HAP-1 (cell line): Measurements from ENCODE around the gene RGSL1.
A peak's percentile ranks its signal among the peaks of the same experiment; 100 is the strongest.
"Not testable (repeated sequence)": the region's sequence is repeated elsewhere in the genome, so short reads cannot be mapped to it uniquely, and the experiment has no call there.

Experiments used
- DNase-seq, 2 experiments: peaks; one replicate each; pipeline ENCODE4 v3.0.0-alpha.2; 2016 to 2020; ENCODE audit warnings: low spot score in 2 of 2
- H3K27me3 ChIP-seq: fragments of 250-450 bp; sonication (Bioruptor Pico); 2 replicates; pipeline ENCODE4 v1.5.1; 2020; ENCODE audit warnings: low read depth, mild to moderate bottlenecking, moderate library complexity
- H3K36me3 ChIP-seq: fragments of 250-450 bp; sonication (Bioruptor Pico); replicated peaks from 2 replicates; pipeline ENCODE4 v1.5.1; 2020; ENCODE audit warnings: mild to moderate bottlenecking
- H3K4me1 ChIP-seq: fragments of 250-450 bp; sonication (Bioruptor Pico); 2 replicates; pipeline ENCODE4 v1.5.1; 2020; ENCODE audit warnings: mild to moderate bottlenecking
- H3K4me3 ChIP-seq: fragments of 250-450 bp; sonication (Bioruptor Pico); 2 replicates; pipeline ENCODE4 v1.5.1; 2020; ENCODE audit warnings: mild to moderate bottlenecking, moderate library complexity
- H3K9me3 ChIP-seq: fragments of 250-450 bp; sonication (Bioruptor Pico); 2 replicates; pipeline ENCODE4 v1.5.1; 2020; ENCODE audit warnings: mild to moderate bottlenecking, moderate library complexity
- in situ Hi-C: fragments of 300-500 bp; cut with MboI; formaldehyde crosslinking; loops from 3 replicates; pipeline ENCODE4 v1.14.3; 2020; ENCODE audit warnings: low sequenced_read_pairs, inconsistent platforms, mixed read lengths

The RGSL1 gene

DNA sequence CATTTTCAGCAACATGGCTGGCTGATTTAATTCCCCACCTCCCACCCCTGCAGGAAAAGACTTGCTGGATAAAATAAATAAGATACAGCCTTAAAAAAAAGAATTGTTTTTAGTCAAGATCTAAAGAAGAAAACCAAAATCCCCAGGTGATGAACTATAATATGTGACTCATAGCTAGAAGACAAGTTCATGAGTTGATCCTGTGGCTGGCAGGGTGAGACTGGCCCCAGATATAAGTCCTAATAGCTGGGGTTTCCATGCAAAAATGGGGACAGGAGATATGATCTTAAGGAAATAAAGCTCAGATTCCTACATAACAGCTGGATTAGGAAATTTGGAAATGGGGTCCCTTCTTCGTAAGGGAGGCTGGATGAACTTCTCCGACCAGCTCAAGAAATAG lies 21.9 kb upstream of the RGSL1 start:
- Histone ChIP-seq H3K27me3 (no peaks in the 10 kb centered on the region), H3K4me3 (no peak overlapping the region), H3K4me1 (no peaks in the 10 kb centered on the region), H3K9me3 (no peaks in the 10 kb centered on the region), H3K36me3 (no peaks in the 10 kb centered on the region)
- no peak for DNase-seq
- in situ Hi-C loops, result no loop called here

DNA sequence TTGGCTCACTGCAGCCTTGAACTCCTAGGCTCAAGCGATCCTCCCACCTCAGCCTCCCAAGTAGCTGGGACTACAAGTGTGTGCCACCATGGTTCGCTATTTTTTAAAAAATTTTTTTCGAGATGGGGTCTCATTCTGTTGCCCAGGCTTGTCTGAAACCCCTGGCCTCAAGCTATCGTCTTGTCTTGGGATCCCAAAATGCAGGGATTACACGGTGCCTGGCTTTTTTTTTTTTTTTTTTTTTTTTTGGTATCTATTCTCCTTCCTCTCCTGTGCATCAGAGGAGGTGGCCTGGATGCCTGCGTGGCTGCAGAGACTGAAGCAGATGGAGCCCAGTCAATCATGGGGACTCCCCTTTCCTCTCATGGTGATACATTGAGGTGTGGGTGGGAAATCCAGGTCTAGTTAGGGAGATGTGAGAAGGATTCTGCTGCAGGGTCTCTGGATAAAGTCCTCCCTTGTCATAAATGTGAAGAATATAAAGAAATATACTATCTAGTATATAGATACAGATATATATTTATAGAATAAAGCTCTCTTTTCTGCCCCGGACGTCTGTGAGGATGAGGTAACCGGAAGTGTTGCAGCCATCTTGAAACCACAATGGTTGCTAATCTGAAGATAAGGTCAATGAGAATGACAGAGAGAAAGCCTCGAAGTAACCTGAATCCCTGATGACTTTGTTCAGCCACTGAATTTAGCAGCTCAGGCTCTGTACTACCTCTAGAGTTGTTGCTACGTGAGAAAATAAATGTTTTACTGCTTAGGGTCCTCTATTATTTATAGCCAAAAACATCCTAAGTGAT lies 19.5 kb upstream of the RGSL1 start:
- H3K36me3 ChIP-seq, result no peaks in the 10 kb centered on the region
- in situ Hi-C loops, result no loop called here
- no peaks in the 10 kb centered on the region for H3K27me3 ChIP-seq
- DNase-seq, result no peak
- no peaks in the 10 kb centered on the region for H3K4me1 ChIP-seq
- no peak overlapping the region for H3K4me3 ChIP-seq
- no peaks in the 10 kb centered on the region for H3K9me3 ChIP-seq

DNA sequence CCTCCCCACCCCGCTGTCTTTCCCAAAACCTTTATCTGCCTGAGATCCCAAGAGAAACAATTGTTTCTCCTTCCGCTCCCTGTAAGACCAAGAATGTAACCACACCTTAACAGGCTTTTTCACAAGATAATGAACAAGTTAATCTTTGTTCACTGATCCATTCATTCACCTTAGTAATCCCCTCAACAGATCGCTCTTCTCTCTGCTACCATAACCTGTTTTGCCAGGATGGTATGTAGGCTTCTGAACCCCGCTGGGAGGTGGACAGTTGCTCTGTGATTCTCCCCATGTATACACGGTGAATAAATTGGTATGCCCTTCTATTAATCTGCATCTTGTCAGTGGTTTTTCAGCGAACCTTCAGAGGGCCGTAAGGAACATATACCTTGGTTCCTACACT lies 18.7 kb upstream of the RGSL1 start:
- H3K27me3 ChIP-seq, result no peaks in the 10 kb centered on the region
- no peaks in the 10 kb centered on the region for H3K9me3 ChIP-seq
- H3K4me3 ChIP-seq, result no peak overlapping the region
- H3K4me1 ChIP-seq, result no peaks in the 10 kb centered on the region
- H3K36me3 ChIP-seq, result no peaks in the 10 kb centered on the region
- DNase-seq, result no peak
- in situ Hi-C loops, result no loop called here

DNA sequence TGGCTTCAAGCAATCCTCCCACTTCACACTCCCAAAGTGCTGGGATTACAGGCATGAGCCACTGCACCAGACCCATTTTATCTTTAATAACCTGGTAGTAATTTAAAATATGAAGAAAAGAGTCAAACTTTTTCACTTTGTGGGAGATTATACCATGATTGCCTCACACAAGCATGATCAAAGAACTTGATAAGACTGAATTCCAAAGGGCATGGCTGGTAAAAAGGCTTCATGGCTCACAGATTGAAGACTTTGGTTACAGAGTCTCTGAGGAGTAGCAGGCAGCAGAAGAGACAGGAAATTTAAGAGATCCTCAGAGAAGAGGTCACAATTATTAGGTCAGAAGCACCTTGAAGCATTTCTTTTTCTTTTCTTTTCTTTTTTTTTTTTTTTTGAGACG lies 16.4 kb upstream of the RGSL1 start:
- no peaks in the 10 kb centered on the region for H3K9me3 ChIP-seq
- no peak for DNase-seq
- in situ Hi-C loops, result no loop called here
- H3K36me3 ChIP-seq, result no peaks in the 10 kb centered on the region
- no peak overlapping the region for H3K4me3 ChIP-seq
- H3K27me3 ChIP-seq, result no peaks in the 10 kb centered on the region
- H3K4me1 ChIP-seq, result no peaks in the 10 kb centered on the region

DNA sequence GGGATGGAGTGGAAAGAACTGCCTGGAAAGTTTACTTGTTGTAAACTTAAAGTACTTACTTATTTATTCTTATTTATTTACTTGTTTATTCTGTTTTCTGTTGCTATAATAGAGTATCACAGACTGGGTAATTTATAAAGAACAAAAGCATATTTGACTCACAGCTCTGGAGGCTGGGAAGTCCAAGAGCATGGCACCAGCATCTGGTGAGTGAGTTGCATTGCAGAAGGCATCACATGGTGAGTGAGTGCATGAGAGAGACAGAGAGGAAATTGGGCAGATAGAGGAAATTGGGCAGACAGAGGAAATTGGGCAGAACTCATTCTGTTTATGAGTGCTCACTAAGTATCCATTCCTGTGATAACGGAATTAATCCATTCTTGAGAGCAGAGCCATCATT lies 11.6 kb upstream of the RGSL1 start:
- H3K4me1 ChIP-seq, result no peaks in the 10 kb centered on the region
- in situ Hi-C loops, result no loop called here
- no peaks in the 10 kb centered on the region for H3K27me3 ChIP-seq
- H3K4me3 ChIP-seq, result no peak overlapping the region
- no peaks in the 10 kb centered on the region for H3K36me3 ChIP-seq
- no peak for DNase-seq
- no peaks in the 10 kb centered on the region for H3K9me3 ChIP-seq

DNA sequence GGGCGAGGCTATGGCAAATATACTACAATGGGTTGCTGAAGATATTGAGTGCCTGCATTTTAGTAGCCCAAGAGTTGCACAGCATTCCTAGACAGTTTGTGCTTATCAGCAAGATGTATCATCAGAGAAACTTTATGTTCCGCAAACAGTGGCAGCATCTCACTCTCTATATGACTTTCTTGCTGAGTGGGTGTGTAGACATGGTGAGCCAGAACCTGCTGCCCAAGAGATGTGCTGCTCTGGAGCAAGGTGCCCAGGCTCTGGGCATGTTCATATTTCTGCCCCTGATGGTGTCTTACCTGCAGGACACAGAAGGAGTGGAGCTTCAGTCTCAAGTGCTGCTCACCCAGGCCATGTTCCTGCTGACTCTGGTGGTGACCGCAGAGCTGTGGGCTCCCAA lies 8.2 kb upstream of the RGSL1 start:
- Histone ChIP-seq H3K27me3 (no peaks in the 10 kb centered on the region), H3K4me3 (no peak overlapping the region), H3K36me3 (no peaks in the 10 kb centered on the region), H3K9me3 (no peaks in the 10 kb centered on the region), H3K4me1 (no peaks in the 10 kb centered on the region)
- DNase-seq, result no peak
- in situ Hi-C loops, result loop anchor here (10.0 kb wide), 1 partner anchor 343 kb away; the partner anchor contains the start of gene NPL

DNA sequence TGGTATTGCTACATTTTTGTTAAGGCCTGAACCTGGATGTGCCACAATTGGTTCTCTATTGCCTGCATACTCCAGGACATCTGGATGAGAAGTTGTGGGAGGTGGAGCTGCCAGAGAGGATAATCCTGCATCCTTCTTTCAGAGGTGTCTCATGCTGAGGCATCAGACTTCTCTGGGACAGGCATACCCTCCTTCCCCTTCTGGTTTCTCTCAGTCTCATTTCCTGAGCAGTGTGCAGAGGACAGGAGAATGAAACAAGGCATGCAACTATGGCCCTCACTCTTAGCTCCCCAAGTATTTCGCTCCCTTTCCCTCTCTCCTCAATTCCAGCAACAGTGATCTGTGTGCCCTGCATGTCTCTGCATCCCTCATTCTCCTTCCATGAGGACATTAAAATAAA lies 7.6 kb upstream of the RGSL1 start:
- no peaks in the 10 kb centered on the region for H3K27me3 ChIP-seq
- no peaks in the 10 kb centered on the region for H3K36me3 ChIP-seq
- no peak overlapping the region for H3K4me3 ChIP-seq
- no peaks in the 10 kb centered on the region for H3K4me1 ChIP-seq
- no peaks in the 10 kb centered on the region for H3K9me3 ChIP-seq
- DNase-seq, result no peak
- in situ Hi-C loops, result loop anchor here (10.0 kb wide), 1 partner anchor 342 kb away; the partner anchor contains the start of gene NPL

DNA sequence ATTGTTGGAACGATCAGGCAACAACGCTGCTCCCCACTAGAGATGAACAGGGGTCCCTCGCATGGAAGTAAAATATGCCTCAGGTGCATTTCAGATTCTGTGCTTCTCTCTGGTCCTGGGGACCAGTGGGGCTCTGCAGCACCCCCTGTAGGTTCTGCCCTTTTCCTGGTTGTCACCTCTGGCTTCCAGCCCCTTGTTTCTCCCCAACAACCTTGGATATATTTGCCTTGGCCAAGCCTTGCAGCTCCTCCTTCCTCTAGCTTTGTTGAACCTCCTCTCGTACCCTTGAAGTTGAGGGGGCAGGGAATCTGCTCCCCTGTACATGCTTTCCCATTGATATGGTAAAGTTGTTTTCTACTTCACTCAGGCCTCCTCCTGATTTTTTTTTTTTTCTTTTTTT lies 5.4 kb upstream of the RGSL1 start:
- no peaks in the 10 kb centered on the region for H3K9me3 ChIP-seq
- in situ Hi-C loops, result loop anchor here (10.0 kb wide), 1 partner anchor 340 kb away; the partner anchor contains the start of gene NPL
- H3K27me3 ChIP-seq, result no peaks in the 10 kb centered on the region
- DNase-seq, result no peak
- no peaks in the 10 kb centered on the region for H3K36me3 ChIP-seq
- H3K4me3 ChIP-seq, result no peak overlapping the region
- no peaks in the 10 kb centered on the region; the same call in 1 of the 2 replicates for H3K4me1 ChIP-seq

DNA sequence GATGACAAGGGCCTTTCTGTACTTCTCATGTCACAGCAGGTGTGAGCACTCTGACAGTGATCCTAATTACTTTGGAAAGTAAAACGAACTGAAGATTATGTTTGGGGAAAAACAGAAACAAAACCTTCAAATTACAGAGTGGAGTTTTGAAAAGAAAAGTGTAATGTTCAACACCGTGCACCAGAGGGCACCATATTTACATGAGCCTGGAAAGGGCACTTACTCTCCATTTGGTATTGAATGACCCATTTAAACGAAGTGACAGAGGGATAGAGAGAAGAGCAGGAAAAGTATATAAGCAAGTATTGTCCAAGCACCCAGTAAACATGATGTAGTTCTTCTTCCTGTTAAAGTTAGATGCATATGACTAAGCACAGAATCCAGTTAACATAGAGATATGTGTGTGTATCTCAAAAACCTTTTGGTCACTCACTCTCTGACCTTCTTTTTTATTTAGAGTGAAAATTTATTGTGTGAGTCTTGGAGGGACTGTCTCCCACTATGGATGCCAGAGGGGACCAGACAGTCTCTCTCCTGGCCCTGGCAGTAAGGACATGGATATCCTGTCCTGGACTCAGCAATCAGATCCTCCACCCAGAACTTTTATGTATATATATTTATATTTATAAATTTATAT lies 3.8 kb upstream of the RGSL1 start:
- in situ Hi-C loops, result loop anchor here (10.0 kb wide), 1 partner anchor 339 kb away; the partner anchor contains the start of gene NPL
- DNase-seq, result peak; percentile 47 to 65

DNA sequence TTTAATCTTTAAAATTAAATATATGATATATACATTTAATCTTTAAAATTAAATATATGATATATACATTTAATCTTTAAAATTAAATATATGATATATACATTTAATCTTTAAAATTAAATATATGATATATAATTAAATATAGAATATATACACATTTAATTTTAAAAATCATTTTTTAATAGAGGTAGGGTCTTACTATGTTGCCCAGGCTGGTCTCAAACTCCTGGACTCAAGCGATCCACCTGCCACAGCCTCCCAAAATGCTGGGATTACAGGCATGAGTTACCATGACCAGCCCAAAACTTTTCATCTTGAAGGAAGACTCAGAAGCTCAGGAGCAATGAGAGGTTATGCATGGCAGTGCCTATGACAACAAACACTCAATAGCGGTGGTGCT lies 2.8 kb upstream of the RGSL1 start:
- not testable (repeated sequence) for H3K4me3 ChIP-seq, H3K27me3 ChIP-seq, H3K9me3 ChIP-seq, H3K36me3 ChIP-seq, DNase-seq, H3K4me1 ChIP-seq
- in situ Hi-C loops, result loop anchor here (10.0 kb wide), 1 partner anchor 338 kb away; the partner anchor contains the start of gene NPL

More for the DNA sequence above, 3.8 kb upstream of the RGSL1 start:
- no peaks in the 10 kb centered on the region for H3K36me3 ChIP-seq
- H3K9me3 ChIP-seq, result no peaks in the 10 kb centered on the region
- H3K4me1 ChIP-seq, result no peaks in the 10 kb centered on the region; the same call in 1 of the 2 replicates
- no peaks in the 10 kb centered on the region for H3K27me3 ChIP-seq
- H3K4me3 ChIP-seq, result no peak overlapping the region

DNA sequence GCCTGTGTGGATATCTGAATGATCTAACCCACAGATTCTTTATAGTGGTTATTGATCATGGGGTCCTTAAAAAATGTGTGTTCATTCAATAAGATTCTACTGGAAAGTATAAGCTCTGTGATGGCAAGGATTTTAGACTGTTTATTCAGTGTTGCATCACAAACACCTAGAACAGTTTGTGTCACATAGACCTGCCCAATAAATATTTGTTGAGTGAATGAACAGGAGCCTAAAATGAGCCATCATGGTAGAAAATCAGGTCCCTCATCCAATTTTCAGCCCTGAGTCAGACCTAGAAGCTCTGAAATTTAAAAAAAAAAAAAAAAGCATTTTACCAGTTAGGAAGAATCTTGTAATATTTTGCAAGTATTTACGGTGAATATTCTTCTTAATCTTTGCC lies 2.3 kb upstream of the RGSL1 start:
- Histone ChIP-seq H3K9me3 (no peaks in the 10 kb centered on the region), H3K4me3 (no peak overlapping the region), H3K36me3 (no peaks in the 10 kb centered on the region), H3K27me3 (no peaks in the 10 kb centered on the region), H3K4me1 (no peaks in the 10 kb centered on the region; the same call in 1 of the 2 replicates)
- DNase-seq, result no peak
- in situ Hi-C loops, result loop anchor here (10.0 kb wide), 1 partner anchor 337 kb away; the partner anchor contains the start of gene NPL

DNA sequence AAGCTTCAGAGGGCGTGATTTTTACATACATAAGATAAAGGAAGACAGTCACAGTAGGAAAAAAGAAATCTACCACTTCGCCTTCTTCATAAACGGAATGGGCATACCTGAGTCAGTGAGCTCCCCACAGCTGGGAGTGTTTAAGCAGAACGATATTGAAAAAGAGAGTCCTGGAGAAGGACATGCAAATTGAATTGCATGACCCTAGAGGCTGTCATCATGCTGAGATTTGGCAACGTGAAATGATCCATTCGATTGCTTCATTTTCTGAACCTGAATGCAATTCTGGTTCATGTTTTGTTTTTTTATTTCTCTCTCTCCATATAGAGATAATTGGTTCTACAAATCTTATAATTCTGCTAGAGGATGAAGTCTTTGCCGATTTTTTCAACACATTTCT lies 3.7 kb downstream of the RGSL1 start:
- Histone ChIP-seq H3K4me3 (no peak overlapping the region), H3K9me3 (no peaks in the 10 kb centered on the region), H3K36me3 (no peaks in the 10 kb centered on the region), H3K27me3 (no peaks in the 10 kb centered on the region), H3K4me1 (no peaks in the 10 kb centered on the region)
- in situ Hi-C loops, result no loop called here
- no peak for DNase-seq

DNA sequence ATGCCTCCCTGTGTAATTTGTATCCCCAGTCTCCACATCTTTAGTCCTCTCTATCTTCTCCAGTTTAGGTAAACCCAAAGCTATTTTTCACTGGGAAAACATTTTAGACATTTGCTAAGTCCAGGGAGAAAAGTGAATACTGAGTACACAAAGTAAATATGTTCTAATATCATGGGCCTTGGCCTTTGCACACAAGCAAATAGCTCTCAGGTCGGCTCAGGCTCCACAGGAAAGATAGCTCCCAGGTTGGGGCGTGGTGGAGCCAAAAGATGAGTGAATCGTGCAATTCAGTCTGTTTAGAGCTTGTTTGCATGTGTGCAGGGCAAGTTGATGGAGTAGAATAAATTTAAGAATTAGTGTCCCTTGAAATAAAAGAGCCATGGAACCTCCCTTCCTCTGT lies 7.9 kb downstream of the RGSL1 start:
- Histone ChIP-seq H3K4me1 (no peaks in the 10 kb centered on the region), H3K36me3 (no peaks in the 10 kb centered on the region), H3K4me3 (no peak overlapping the region), H3K27me3 (peaks cover 12% of the 10 kb centered on the region; the same call in 1 of the 2 replicates), H3K9me3 (no peaks in the 10 kb centered on the region)
- in situ Hi-C loops, result no loop called here
- no peak for DNase-seq

DNA sequence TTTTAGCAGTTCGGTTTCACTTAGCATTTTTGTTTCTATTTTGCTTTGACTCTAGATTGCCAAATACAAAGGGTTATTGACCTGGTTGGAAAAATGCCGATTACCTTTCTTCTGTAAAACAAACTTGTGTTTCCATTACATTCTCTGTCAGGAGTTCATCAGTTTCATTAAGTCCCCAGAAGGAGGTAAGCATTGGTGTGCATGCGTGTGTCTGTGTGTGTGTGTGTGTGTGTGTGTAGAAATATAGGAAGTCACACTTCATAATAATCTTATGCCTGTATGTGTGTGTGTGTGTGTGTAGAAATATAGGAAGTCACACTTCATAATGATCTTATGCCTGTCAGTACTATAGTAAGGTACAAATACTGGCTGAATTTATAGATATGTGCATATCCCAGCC lies 10.0 kb downstream of the RGSL1 start:
- H3K27me3 ChIP-seq, result peaks cover 12% of the 10 kb centered on the region; the same call in 1 of the 2 replicates
- H3K9me3 ChIP-seq, result no peaks in the 10 kb centered on the region
- no peak overlapping the region for H3K4me3 ChIP-seq
- no peaks in the 10 kb centered on the region for H3K4me1 ChIP-seq
- H3K36me3 ChIP-seq, result no peaks in the 10 kb centered on the region
- in situ Hi-C loops, result no loop called here
- no peak for DNase-seq
